Mesendoderm (in vitro differentiated cells): ENCODE data around the gene RXRA.

Experiments used
- DNase-seq: peaks from one replicate; pipeline ENCODE4 v3.0.0; 2013
- H2AK5ac ChIP-seq: 2 replicates; pipeline ENCODE4 v1.6.1; 2013; ENCODE audit warnings: low read length, inconsistent platforms
- H2BK120ac ChIP-seq: 2 replicates; pipeline ENCODE4 v1.6.1; 2013; ENCODE audit warnings: low read depth, mild to moderate bottlenecking, low read length, moderate library complexity, mixed read lengths
- H2BK15ac ChIP-seq: replicated peaks from 2 replicates; pipeline ENCODE4 v1.6.1; 2013; ENCODE audit warnings: low read depth, mild to moderate bottlenecking, moderate library complexity
- H2BK5ac ChIP-seq: 2 replicates; pipeline ENCODE4 v1.6.1; 2013; ENCODE audit warnings: low read length, inconsistent platforms
- H3K18ac ChIP-seq: 2 replicates; pipeline ENCODE4 v1.6.1; 2013; ENCODE audit warnings: mild to moderate bottlenecking, low read length, mixed read lengths
- H3K23ac ChIP-seq: one replicate; pipeline ENCODE4 v1.6.1; 2013; ENCODE audit warnings: low read length
- H3K27ac ChIP-seq: 2 replicates; pipeline ENCODE4 v1.5.1; 2013; ENCODE audit warnings: low read depth, mild to moderate bottlenecking, inconsistent platforms, low read length, moderate library complexity
- H3K27me3 ChIP-seq: 2 replicates; pipeline ENCODE4 v1.6.1; 2013; ENCODE audit warnings: low read length, control low read depth, mild to moderate bottlenecking, inconsistent platforms; ENCODE audit not compliant: insufficient read depth, poor library complexity
- H3K36me3 ChIP-seq: 2 replicates; pipeline ENCODE4 v1.6.1; 2013; ENCODE audit warnings: low read length, inconsistent platforms; ENCODE audit not compliant: control insufficient read depth, insufficient read depth
- H3K4ac ChIP-seq: one replicate; pipeline ENCODE4 v1.6.1; 2013; ENCODE audit warnings: low read depth, mild to moderate bottlenecking, low read length, moderate library complexity
- H3K4me1 ChIP-seq: 2 replicates; pipeline ENCODE4 v1.6.1; 2013; ENCODE audit warnings: low read depth, low read length, inconsistent platforms; ENCODE audit not compliant: control insufficient read depth
- H3K4me2 ChIP-seq: 2 replicates; pipeline ENCODE4 v1.6.1; 2013; ENCODE audit warnings: low read length
- H3K4me3 ChIP-seq: 2 replicates; pipeline ENCODE4 v1.5.1; 2013; ENCODE audit warnings: mild to moderate bottlenecking, low read length
- H3K56ac ChIP-seq: one replicate; pipeline ENCODE4 v1.6.1; 2013; ENCODE audit warnings: low read length
- H3K79me1 ChIP-seq: 2 replicates; pipeline ENCODE4 v1.6.1; 2013; ENCODE audit warnings: low read length, inconsistent platforms
- H3K79me2 ChIP-seq: 2 replicates; pipeline ENCODE4 v1.6.1; 2013; ENCODE audit warnings: mild to moderate bottlenecking, low read length; ENCODE audit not compliant: control insufficient read depth, insufficient read depth
- H3K9ac ChIP-seq: 2 replicates; pipeline ENCODE4 v1.6.1; 2013; ENCODE audit warnings: low read length, inconsistent platforms
- H4K5ac ChIP-seq: one replicate; pipeline ENCODE4 v1.6.1; 2013; ENCODE audit warnings: low read length
- H4K8ac ChIP-seq: one replicate; pipeline ENCODE4 v1.6.1; 2013; ENCODE audit warnings: low read depth, mild to moderate bottlenecking, control low read depth, low read length, moderate library complexity
- WGBS: extraction: QIAGEN DNeasy Blood & Tissue Kit; methylation state at CpG from one replicate; pipeline ENCODE4 v1.1.7; 2013; ENCODE audit warnings: low lambda C conversion rate, missing lambda C conversion rate; ENCODE audit not compliant: insufficient coverage; ENCODE audit errors: extremely low coverage; 5-methylcytosine and 5-hydroxymethylcytosine counted together

The RXRA gene

GRCh38 chr9:134419684-134420076 lies 93.4 kb downstream of the RXRA start:
- Histone ChIP-seq H3K4me3 (no peak overlapping the region), H3K27ac (no peak overlapping the region), H3K18ac (no peak overlapping the region), H2BK120ac (no peak overlapping the region), H2BK5ac (no peak overlapping the region), H3K4ac (no peak overlapping the region), H3K4me1 (no peaks in the 10 kb centered on the region), H3K79me1 (no peaks in the 10 kb centered on the region), H2BK15ac (no peak overlapping the region), H4K8ac (no peak overlapping the region), H3K27me3 (no peaks in the 10 kb centered on the region), H3K23ac (no peak overlapping the region), H3K9ac (no peak overlapping the region), H3K56ac (no peak overlapping the region), H3K4me2 (no peak overlapping the region), H3K79me2 (no peaks in the 10 kb centered on the region), H2AK5ac (no peak overlapping the region), H4K5ac (no peak overlapping the region), H3K36me3 (no peaks in the 10 kb centered on the region)
- WGBS = no CpG with 5 or more reads among the region's 10 CpGs
- peak; percentile 78 for DNase-seq

GRCh38 chr9:134420281-134420845 lies 94.1 kb downstream of the RXRA start:
- no peak overlapping the region for H3K4me2 ChIP-seq
- H4K8ac ChIP-seq = no peak overlapping the region
- H3K9ac ChIP-seq = no peak overlapping the region
- no peaks in the 10 kb centered on the region for H3K79me1 ChIP-seq
- no peak overlapping the region for H2BK5ac ChIP-seq
- no peaks in the 10 kb centered on the region for H3K36me3 ChIP-seq
- H2BK120ac ChIP-seq = no peak overlapping the region
- H3K18ac ChIP-seq = no peak overlapping the region
- H3K27me3 ChIP-seq = no peaks in the 10 kb centered on the region
- no peak overlapping the region for H3K23ac ChIP-seq
- DNase-seq = no peak
- no peaks in the 10 kb centered on the region for H3K79me2 ChIP-seq
- no peak overlapping the region for H3K27ac ChIP-seq
- H2AK5ac ChIP-seq = no peak overlapping the region
- H3K4ac ChIP-seq = no peak overlapping the region
- WGBS = no CpG with 5 or more reads among the region's 18 CpGs
- H4K5ac ChIP-seq = no peak overlapping the region
- H3K4me1 ChIP-seq = no peaks in the 10 kb centered on the region
- H2BK15ac ChIP-seq = no peak overlapping the region
- H3K56ac ChIP-seq = no peak overlapping the region
- no peak overlapping the region for H3K4me3 ChIP-seq

DNA sequence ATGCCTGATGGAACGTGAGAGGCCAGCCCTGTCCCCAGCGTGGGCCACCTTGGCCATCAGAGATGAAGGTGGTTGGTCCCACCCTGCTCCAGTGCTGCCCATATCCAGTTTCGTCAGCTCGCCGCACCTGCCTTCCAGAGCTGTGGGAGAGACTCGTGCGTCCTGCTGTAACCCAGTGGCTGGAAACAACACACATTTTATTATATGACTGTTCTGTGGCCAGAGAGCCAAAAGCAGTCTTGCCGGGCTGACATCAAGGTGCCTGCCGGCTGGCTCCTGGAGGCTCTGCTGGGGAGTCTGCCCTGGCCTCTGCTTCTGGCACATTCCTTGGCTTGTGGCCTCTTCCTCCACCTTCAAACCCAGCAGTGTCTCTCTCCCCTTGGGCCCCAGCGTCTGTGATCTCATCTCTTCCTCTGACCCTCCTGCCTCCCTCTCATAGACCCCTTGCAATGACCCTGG lies 94.7 kb downstream of the RXRA start:
- WGBS = no CpG with 5 or more reads among the region's 10 CpGs
- Histone ChIP-seq H3K27me3 (no peaks in the 10 kb centered on the region), H3K36me3 (no peaks in the 10 kb centered on the region), H2BK5ac (no peak overlapping the region), H2AK5ac (no peak overlapping the region), H2BK15ac (no peak overlapping the region), H3K4ac (no peak overlapping the region), H3K4me1 (no peaks in the 10 kb centered on the region), H3K18ac (no peak overlapping the region), H4K8ac (no peak overlapping the region), H3K79me1 (no peaks in the 10 kb centered on the region), H3K23ac (no peak overlapping the region), H3K9ac (no peak overlapping the region), H3K4me3 (no peak overlapping the region), H3K79me2 (no peaks in the 10 kb centered on the region), H2BK120ac (no peak overlapping the region), H4K5ac (no peak overlapping the region), H3K4me2 (no peak overlapping the region), H3K27ac (no peak overlapping the region), H3K56ac (no peak overlapping the region)
- no peak for DNase-seq

GRCh38 chr9:134421888-134422287 lies 95.6 kb downstream of the RXRA start:
- no peak overlapping the region for H3K4ac ChIP-seq
- DNase-seq = no peak

DNA sequence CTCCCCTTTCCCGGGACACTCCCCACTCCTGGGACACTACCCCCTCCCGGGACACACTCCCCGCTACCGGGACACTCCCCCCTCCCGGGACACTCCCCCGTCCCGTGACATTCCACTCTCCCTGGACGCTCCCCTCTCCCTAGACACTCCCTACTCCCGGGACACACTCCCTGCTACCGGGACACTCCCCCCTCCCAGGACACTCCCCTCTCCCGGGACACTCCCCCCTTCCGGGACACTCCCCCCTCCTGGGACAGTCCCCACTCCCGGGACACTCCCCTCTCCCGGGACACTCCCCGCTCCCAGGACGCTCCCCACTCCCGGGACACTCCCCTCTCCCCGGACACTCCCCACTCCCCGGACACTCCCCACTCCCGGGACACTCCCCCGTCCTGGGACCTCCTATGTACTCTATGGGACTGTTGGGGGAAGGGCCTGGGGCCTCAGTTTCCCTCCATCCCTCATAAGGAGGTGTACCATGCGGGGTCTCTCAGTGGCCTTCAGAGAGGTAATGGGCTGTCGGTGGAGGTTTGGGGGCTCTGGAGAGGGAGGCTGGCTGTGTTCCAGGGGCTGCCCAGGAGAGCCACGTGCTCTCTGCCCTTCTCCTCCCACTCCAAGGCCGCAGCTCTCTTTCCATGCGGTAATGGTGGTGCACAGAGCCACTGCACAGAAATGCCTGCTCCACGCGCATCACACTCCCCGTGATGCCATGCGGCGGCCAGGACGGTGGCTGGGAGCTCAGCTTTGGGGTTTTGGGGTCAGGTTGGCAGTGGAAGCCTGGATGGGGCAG lies 96.2 kb downstream of the RXRA start:
- Histone ChIP-seq H3K79me2 (no peaks in the 10 kb centered on the region), H2BK5ac (no peak overlapping the region), H3K4ac (no peak overlapping the region), H3K18ac (no peak overlapping the region), H3K79me1 (no peaks in the 10 kb centered on the region), H3K4me2 (no peak overlapping the region), H2BK120ac (no peak overlapping the region), H2AK5ac (no peak overlapping the region), H3K56ac (no peak overlapping the region), H3K4me3 (no peak overlapping the region), H4K8ac (no peak overlapping the region), H3K4me1 (no peaks in the 10 kb centered on the region), H3K9ac (no peak overlapping the region), H4K5ac (no peak overlapping the region), H3K27me3 (no peaks in the 10 kb centered on the region), H3K36me3 (no peaks in the 10 kb centered on the region), H2BK15ac (no peak overlapping the region), H3K23ac (no peak overlapping the region), H3K27ac (no peak overlapping the region)
- no CpG with 5 or more reads among the region's 32 CpGs for WGBS
- peak; percentile 75 for DNase-seq

More at GRCh38 chr9:134421888-134422287, 95.6 kb downstream of the RXRA start:
- Histone ChIP-seq H2AK5ac (no peak overlapping the region), H3K23ac (no peak overlapping the region), H3K56ac (no peak overlapping the region), H2BK5ac (no peak overlapping the region), H4K5ac (no peak overlapping the region), H3K27ac (no peak overlapping the region), H2BK120ac (no peak overlapping the region), H3K79me1 (no peaks in the 10 kb centered on the region), H3K36me3 (no peaks in the 10 kb centered on the region), H3K27me3 (no peaks in the 10 kb centered on the region), H3K18ac (no peak overlapping the region), H3K4me1 (no peaks in the 10 kb centered on the region), H3K4me2 (no peak overlapping the region), H3K79me2 (no peaks in the 10 kb centered on the region), H4K8ac (no peak overlapping the region), H2BK15ac (no peak overlapping the region), H3K4me3 (no peak overlapping the region), H3K9ac (no peak overlapping the region)
- no CpG with 5 or more reads among the region's 11 CpGs for WGBS
